Activated B cell treated with CpG ODN at 0.5 μM for 24 hours (primary cell): ENCODE data around the gene IMPG1. TPM values are rescaled to one million over a fixed set of nuclear protein-coding genes. Genes with fewer than 3 reads are reported as not detected.

Experiments
- ATAC-seq: fragments of 200-7000 bp; cut with Tn5 transposase; one replicate; pipeline ENCODE4 v1.10.0; 2021; ENCODE audit warnings: low read depth, mild to moderate bottlenecking, moderate library complexity
- CTCF ChIA-PET: fragments of 350-600 bp; sonication (Branson Sonifier 250); formaldehyde crosslinking; loops from one replicate; lab custom pipeline; 2021; ENCODE audit warnings: antibody characterized with exemption; lab: Charles Lee
- POLR2A ChIA-PET: fragments of 350-600 bp; sonication (Branson Sonifier 250); formaldehyde crosslinking; loops from one replicate; lab custom pipeline; 2021; ENCODE audit warnings: antibody characterized with exemption; lab: Charles Lee
- DNase-seq: peaks from one replicate; pipeline ENCODE4 v3.0.0; 2022
- H3K27ac Mint-ChIP-seq: one replicate; pipeline ENCODE4 v1.8.0; 2020; ENCODE audit warnings: mixed read lengths
- H3K27me3 Mint-ChIP-seq: one replicate; pipeline ENCODE4 v1.8.0; 2021; ENCODE audit warnings: mixed read lengths
- H3K36me3 Mint-ChIP-seq: one replicate; pipeline ENCODE4 v1.8.0; 2021; ENCODE audit warnings: low read depth, mixed read lengths
- H3K4me1 Mint-ChIP-seq: one replicate; pipeline ENCODE4 v1.8.0; 2021; ENCODE audit warnings: mixed read lengths
- H3K4me3 Mint-ChIP-seq: one replicate; pipeline ENCODE4 v1.8.0; 2020; ENCODE audit warnings: mild to moderate bottlenecking, mixed read lengths
- H3K9me3 Mint-ChIP-seq: one replicate; pipeline ENCODE4 v1.8.0; 2020; ENCODE audit warnings: mixed read lengths
- CTCF ChIP-seq: fragments of 200-600 bp; IDR thresholded peaks from one replicate; pipeline ENCODE4 v1.8.0; 2022; ENCODE audit warnings: antibody characterized with exemption, mild to moderate bottlenecking
- intact Hi-C: fragments of 100-400 bp; cut with micrococcal nuclease; formaldehyde crosslinking; loops from one replicate; pipeline ENCODE4 v1.15.1; 2024
- total RNA-seq: library from RNA; stranded (reverse); gene quantifications from 2 replicates; pipeline ENCODE4 v1.2.3, GENCODE V29; 2022

The IMPG1 gene
- total RNA-seq, 1 donor from 2014 or later = not detected

GRCh38 chr6:75934643-75935472, 137.6 kb downstream of the IMPG1 start:
- intact Hi-C loops = loop anchor here (1.0 kb wide), 1 partner anchor 1522 kb away; no protein-coding TSS in a partner anchor
- Mint-ChIP-seq H3K27me3 (peaks cover 16% of the 10 kb centered on the region), H3K36me3 (no peaks in the 10 kb centered on the region), H3K4me1 (peaks cover 8% of the 10 kb centered on the region), H3K4me3 (peak overlapping the region; percentile 74), H3K9me3 (no peaks in the 10 kb centered on the region), H3K27ac (no peak overlapping the region)
- ATAC-seq (peak; percentile 37), DNase-seq (no peak)
- TF ChIP-seq CTCF = peak; percentile 59
- ChIA-PET CTCF (interaction anchor here (0.8 to 1.5 kb wide), 3 partner anchors 11 to 1523 kb away, joined by 3 to 6 read pairs (median 3); no protein-coding TSS in a partner anchor), POLR2A (no interaction called here)

GRCh38 chr6:75933387-75933975, 139.0 kb downstream of the IMPG1 start:
- Mint-ChIP-seq H3K9me3 (no peaks in the 10 kb centered on the region), H3K27me3 (peaks cover 16% of the 10 kb centered on the region), H3K36me3 (no peaks in the 10 kb centered on the region), H3K4me1 (peaks cover 8% of the 10 kb centered on the region), H3K27ac (no peak overlapping the region), H3K4me3 (no peak overlapping the region)
- no peak for TF ChIP-seq CTCF
- intact Hi-C loops = no loop called here
- no peak for DNase-seq
- POLR2A ChIA-PET = no interaction called here
- ATAC-seq = no peak
- CTCF ChIA-PET = interaction anchor here (1.5 kb wide), 1 partner anchor 1524 kb away, joined by 6 read pairs; no protein-coding TSS in a partner anchor

- no peak for DNase-seq
- ATAC-seq = no peak
- Mint-ChIP-seq H3K36me3 (no peaks in the 10 kb centered on the region), H3K9me3 (no peaks in the 10 kb centered on the region), H3K4me3 (no peak overlapping the region), H3K27me3 (peaks cover 16% of the 10 kb centered on the region), H3K4me1 (peaks cover 8% of the 10 kb centered on the region), H3K27ac (no peak overlapping the region)
- intact Hi-C loops = no loop called here
- ChIA-PET CTCF (interaction anchor here (1.2 kb wide), 2 partner anchors 19 to 39 kb away, joined by 3 to 4 read pairs; no protein-coding TSS in a partner anchor), POLR2A (no interaction called here)
- TF ChIP-seq CTCF = no peak
Measured at GRCh38 chr6:75932067-75932466, 140.4 kb downstream of the IMPG1 start.

- no peak overlapping the region for H3K4me3 Mint-ChIP-seq
- intact Hi-C loops = no loop called here
- H3K36me3 Mint-ChIP-seq = no peaks in the 10 kb centered on the region
- ATAC-seq (no peak), DNase-seq (no peak)
- H3K4me1 Mint-ChIP-seq = peaks cover 8% of the 10 kb centered on the region
- TF ChIP-seq CTCF = no peak
- CTCF ChIA-PET = interaction anchor here (1.2 kb wide), 2 partner anchors 20 to 38 kb away, joined by 3 to 4 read pairs; no protein-coding TSS in a partner anchor
- no peaks in the 10 kb centered on the region for H3K9me3 Mint-ChIP-seq
- H3K27ac Mint-ChIP-seq = no peak overlapping the region
- peaks cover 15% of the 10 kb centered on the region for H3K27me3 Mint-ChIP-seq
- POLR2A ChIA-PET = no interaction called here
Measured at GRCh38 chr6:75931011-75931680, 141.3 kb downstream of the IMPG1 start.
